K562 (cell line): Measurements from ENCODE around the gene RFC5. TPM values are rescaled to one million over a fixed set of nuclear protein-coding genes. Genes with fewer than 3 reads are reported as not detected.

Source experiments
- ATAC-seq: fragments of 200-7000 bp; cut with Tn5 transposase; 3 replicates; pipeline ENCODE4 v1.9.1; 2020; ENCODE audit warnings: moderate library complexity
- BruUV-seq: library from RNA; stranded (reverse); fragments of 400-500 nt; replicated peaks from 2 replicates; lab custom pipeline; 2021; lab: Mats Ljungman, UMichigan
- CTCF ChIA-PET: fragments of 300-600 bp; formaldehyde crosslinking; extraction: SDS; loops from one replicate; lab custom pipeline; 2021; ENCODE audit warnings: low intra/inter-chr PET ratio; lab: Yijun Ruan, JAX
- POLR2A ChIA-PET: fragments of 300-600, 350-650 bp; sonication (Branson Sonifier 250); formaldehyde crosslinking; extraction: SDS; loops from one replicate; lab custom pipeline; 2021; ENCODE audit warnings: antibody characterized with exemption, inconsistent platforms; lab: Yijun Ruan, JAX
- DNase-seq, 4 experiments: peaks; one replicate each; pipeline versions ENCODE4 v3.0.0 to v3.0.0-alpha.2; 2011 to 2018; ENCODE audit warnings: low spot score in 3 of 4, mixed read lengths in 3 of 4; ENCODE audit errors: extremely low read depth in 1 of 4
- FAIRE-seq: peaks from 2 replicates; lab custom pipeline; 2011; peaks lifted over from hg19 to GRCh38; lab: Jason Lieb, UNC
- H2AFZ ChIP-seq: 2 replicates; pipeline ENCODE4 v1.6.0; 2011; ENCODE audit warnings: low read depth, low read length, control low read depth, inconsistent platforms
- H3K27ac ChIP-seq: fragments of 200-600 bp; 3 replicates; pipeline ENCODE4 v1.8.0; 2011; ENCODE audit warnings: low read depth, mild to moderate bottlenecking, control low read depth, inconsistent platforms, low read length, moderate library complexity, mixed read lengths; ENCODE audit errors: extremely low read depth
- H3K27me3 ChIP-seq, 2 experiments: fragments of 300-600 bp in 1 of 2; 2 replicates in 1 of 2; 3 replicates in 1 of 2; pipeline versions ENCODE4 v1.6.0 to v1.8.0; 2011; ENCODE audit warnings: inconsistent platforms in 2 of 2, low read length in 2 of 2, mild to moderate bottlenecking in 1 of 2, mixed read lengths in 1 of 2, moderate library complexity in 1 of 2; ENCODE audit not compliant: control insufficient read depth in 2 of 2, insufficient read depth in 2 of 2
- H3K36me3 ChIP-seq: fragments of 300-600 bp; 3 replicates; pipeline ENCODE4 v1.8.0; 2011; ENCODE audit warnings: mild to moderate bottlenecking, low read length, inconsistent platforms; ENCODE audit not compliant: control insufficient read depth, insufficient read depth
- H3K4me1 ChIP-seq, 2 experiments: fragments of 200-600 bp in 1 of 2; replicated peaks in 1 of 2; 2 replicates in 1 of 2; 3 replicates in 1 of 2; pipeline versions ENCODE4 v1.5.1 to v1.8.0; 2011; ENCODE audit warnings: inconsistent platforms in 2 of 2, low read length in 2 of 2, mild to moderate bottlenecking in 1 of 2, mixed read lengths in 1 of 2, moderate library complexity in 1 of 2; ENCODE audit not compliant: control insufficient read depth in 2 of 2, insufficient read depth in 2 of 2
- H3K4me2 ChIP-seq: 2 replicates; pipeline ENCODE4 v1.6.1; 2011; ENCODE audit warnings: low read length, control low read depth, inconsistent platforms, mixed read lengths; ENCODE audit not compliant: insufficient read depth
- H3K4me3 ChIP-seq: fragments of 200-600 bp; sonication (generic), shearing (Covaris generic); 2 replicates; pipeline ENCODE4 v1.5.1; 2016; ENCODE audit warnings: control low read depth, inconsistent platforms
- H3K79me2 ChIP-seq: fragments of 200-600 bp; 3 replicates; pipeline ENCODE4 v1.8.0; 2011; ENCODE audit warnings: low read length, inconsistent platforms; ENCODE audit not compliant: control insufficient read depth, insufficient read depth
- H3K9ac ChIP-seq, 2 experiments: 2 replicates each; pipeline versions ENCODE4 v1.6.0 to v1.6.1; 2011; ENCODE audit warnings: low read depth in 2 of 2, low read length in 2 of 2, control low read depth in 1 of 2, inconsistent platforms in 1 of 2, mild to moderate bottlenecking in 1 of 2, mixed read lengths in 1 of 2; ENCODE audit not compliant: insufficient read depth in 1 of 2
- H3K9me1 ChIP-seq: one replicate; pipeline ENCODE4 v1.6.0; 2011; ENCODE audit warnings: inconsistent platforms, mild to moderate bottlenecking, low read length, moderate library complexity; ENCODE audit not compliant: control insufficient read depth, insufficient read depth
- H3K9me3 ChIP-seq: replicated peaks from 2 replicates; pipeline ENCODE4 v1.5.1; 2011; ENCODE audit warnings: low read depth, low read length, inconsistent platforms; ENCODE audit not compliant: control insufficient read depth, insufficient read depth
- H4K20me1 ChIP-seq: replicated peaks from 2 replicates; pipeline ENCODE4 v1.6.1; 2011; ENCODE audit warnings: low read length, inconsistent platforms, mixed read lengths; ENCODE audit not compliant: control insufficient read depth, insufficient read depth
- ESRRB ChIP-seq: fragments of 250-450 bp; sonication (Bioruptor Pico); IDR thresholded peaks from 2 replicates; pipeline ENCODE4 v1.5.0; 2020; ENCODE audit warnings: mild to moderate bottlenecking, moderate library complexity, borderline replicate concordance
- HDGF ChIP-seq: fragments of 450-650 bp; IDR thresholded peaks from 2 replicates; pipeline ENCODE4 v1.6.1; 2016
- NR1H2 ChIP-seq: sonication (generic); formaldehyde crosslinking; IDR thresholded peaks from 2 replicates; pipeline ENCODE4 v1.4.0; 2020; ENCODE audit warnings: mild to moderate bottlenecking, missing genetic modification reagents
- USF1 ChIP-seq: sonication (generic); formaldehyde crosslinking; IDR thresholded peaks from 2 replicates; pipeline ENCODE4 v1.9.0; 2022; ENCODE audit warnings: mild to moderate bottlenecking, missing genetic modification reagents
- WHSC1 ChIP-seq: IDR thresholded peaks from one replicate; pipeline ENCODE4 v1.6.1; 2012; ENCODE audit warnings: low read length, control low read depth, inconsistent platforms
- ZNF282 ChIP-seq: sonication (generic); formaldehyde crosslinking; IDR thresholded peaks from 2 replicates; pipeline ENCODE4 v1.8.1; 2023; ENCODE audit warnings: missing genetic modification reagents
- ZNF407 ChIP-seq: fragments of 450-650 bp; IDR thresholded peaks from 2 replicates; pipeline ENCODE4 v1.6.1; 2016; ENCODE audit warnings: low read depth
- WGBS: fragments of 100-300 bp; shearing (Covaris generic); methylation state at CpG from one replicate; pipeline ENCODE4 v1.1.6; 2016; ENCODE audit warnings: low coverage, mixed read lengths; ENCODE audit not compliant: insufficient coverage; ENCODE audit errors: missing lambda C conversion rate; 5-methylcytosine and 5-hydroxymethylcytosine counted together
- in situ Hi-C: fragments of 300-500 bp; cut with MboI; formaldehyde crosslinking; loops from 4 replicates; pipeline ENCODE4 v1.15.0; 2018; ENCODE audit warnings: inconsistent platforms, mixed read lengths
- intact Hi-C: fragments of 100-400 bp; cut with micrococcal nuclease; formaldehyde crosslinking; loops from 2 replicates; pipeline ENCODE4 v1.14.2; 2022
- polyA plus RNA-seq, 8 experiments: library from polyadenylated mRNA; depleted of rRNA in 4 of 8; stranded (reverse) in 5 of 8; unstranded in 3 of 8; fragments of >200 nt; fragmentation: Nextera tagmentation in 2 of 8; fragmentation: Illumina TruSeq in 1 of 8; extraction: Ambion mirVana in 2 of 8; extraction: Trizol in 1 of 8; gene quantifications; 2 replicates each; pipeline versions ENCODE4 v1.2.1 to v1.2.3, GENCODE V29; 2011 to 2014; ENCODE audit warnings: inconsistent platforms in 1 of 8, missing spikeins in 1 of 8
- total RNA-seq, 7 experiments: library from RNA; depleted of rRNA in 6 of 7; stranded (reverse); fragments of >200 nt in 6 of 7; fragmentation: Illumina TruSeq in 2 of 7; extraction: Trizol in 2 of 7; gene quantifications; 2 replicates each; pipeline versions ENCODE4 v1.2.1 to v1.2.3, GENCODE V29; 2011 to 2021; ENCODE audit warnings: low replicate concordance in 1 of 7

The RFC5 gene
- total and polyA plus RNA-seq, 9 of the 15 experiments (the other 6 are each of a cell fraction or from before 2014, with no cell fraction given): 61.8 to 189 (median 92.9) TPM

- peaks cover 2 to 37% of the 10 kb centered on the region in 2 experiments; a peak in 3 of 5 replicates for H3K27me3 ChIP-seq
- in situ Hi-C loops: no loop called here
Measured at GRCh38 chr12:117972301-117972700, 44.2 kb upstream of the RFC5 start.

More at GRCh38 chr12:117972301-117972700, 44.2 kb upstream of the RFC5 start:
- H2AFZ ChIP-seq: no peak overlapping the region
- TF ChIP-seq ZNF407 (no peak), NR1H2 (CRISPR knock-in tag) (no peak), ZNF282 (CRISPR knock-in tag) (no peak), HDGF (no peak), ESRRB (no peak), USF1 (0 out of 2 replicates have a peak, but pooled peaks have one; percentile 13), WHSC1 (no peak)
- no TSS peak for BruUV-seq
- H3K36me3 ChIP-seq: no peaks in the 10 kb centered on the region
- H3K4me1 ChIP-seq: peaks cover 0 to 7% of the 10 kb centered on the region in 2 experiments; a peak in 2 of 5 replicates
- H3K4me3 ChIP-seq: no peak overlapping the region
- no peaks in the 10 kb centered on the region for H3K9me1 ChIP-seq
- H3K9ac ChIP-seq: no peak overlapping the region
- no peaks in the 10 kb centered on the region for H4K20me1 ChIP-seq
- no peak for FAIRE-seq
- no peak overlapping the region for H3K27ac ChIP-seq
- no peak overlapping the region for H3K4me2 ChIP-seq
- WGBS: 0% methylated on average over 2 of the region's 2 CpGs
- POLR2A ChIA-PET: interaction anchor here (1.0 kb wide), 1 partner anchor 87 kb away, joined by 3 read pairs; no protein-coding TSS in a partner anchor
- no peak for DNase-seq
- no peaks in the 10 kb centered on the region for H3K9me3 ChIP-seq
- CTCF ChIA-PET: no interaction called here
- H3K79me2 ChIP-seq: no peaks in the 10 kb centered on the region
- intact Hi-C loops: no loop called here
- no peak for ATAC-seq
